HG03066 (cell line): ENCODE measurements around the gene GREM2.

Experiments used
- ATAC-seq: cut with Tn5 transposase; IDR thresholded peaks from one replicate; pipeline ENCODE4 v1.9.1; 2021; ENCODE audit warnings: low read depth; ENCODE audit not compliant: unreplicated experiment

GREM2 gene

DNA sequence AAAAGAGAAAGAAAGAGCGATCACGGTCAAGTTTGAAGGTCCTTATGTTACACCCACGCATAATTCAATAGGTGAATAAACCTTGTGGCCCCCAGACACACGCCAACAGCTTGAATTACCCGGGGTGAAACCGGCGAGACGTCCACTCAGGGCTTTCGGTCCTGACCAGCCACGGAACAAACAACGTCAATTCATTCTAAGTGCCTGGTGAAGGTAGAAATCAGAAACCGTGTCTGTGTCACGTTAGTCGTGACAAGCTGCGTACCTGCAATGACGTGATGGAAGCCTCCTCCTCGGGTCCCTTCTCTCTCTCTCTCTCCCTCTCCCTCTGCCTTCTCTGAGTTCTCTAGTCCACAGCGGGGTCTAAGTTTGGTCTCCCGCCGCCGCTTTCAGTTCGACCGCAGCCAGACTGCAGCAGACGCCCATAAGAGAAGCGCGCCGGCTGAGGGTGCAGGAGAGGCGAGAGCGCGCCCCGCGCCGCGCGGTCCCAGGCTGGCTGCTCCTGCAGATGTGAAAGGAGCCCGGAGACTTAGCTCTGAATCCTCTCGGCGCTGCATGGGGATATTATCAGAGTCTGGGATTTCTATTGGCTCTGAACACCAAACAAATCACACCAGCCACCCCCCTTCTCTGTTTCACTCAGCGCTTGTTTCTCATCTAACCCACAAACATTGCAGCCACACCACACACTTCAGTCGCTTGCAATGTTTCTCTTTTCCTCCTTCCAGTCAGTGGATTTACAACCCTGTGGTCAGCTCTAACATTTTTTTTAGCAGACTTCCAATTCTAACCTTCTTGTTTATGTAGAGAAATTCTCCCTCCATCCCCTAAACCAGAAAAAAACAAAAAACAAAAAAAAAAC, at the start of gene GREM2:
TSS of gene GREM2 (minus strand) at position 537 of the 862 bp plus-strand sequence. CDS start 118,680 bp downstream, outside the sequence.
- ATAC-seq, result peak; percentile 82

DNA sequence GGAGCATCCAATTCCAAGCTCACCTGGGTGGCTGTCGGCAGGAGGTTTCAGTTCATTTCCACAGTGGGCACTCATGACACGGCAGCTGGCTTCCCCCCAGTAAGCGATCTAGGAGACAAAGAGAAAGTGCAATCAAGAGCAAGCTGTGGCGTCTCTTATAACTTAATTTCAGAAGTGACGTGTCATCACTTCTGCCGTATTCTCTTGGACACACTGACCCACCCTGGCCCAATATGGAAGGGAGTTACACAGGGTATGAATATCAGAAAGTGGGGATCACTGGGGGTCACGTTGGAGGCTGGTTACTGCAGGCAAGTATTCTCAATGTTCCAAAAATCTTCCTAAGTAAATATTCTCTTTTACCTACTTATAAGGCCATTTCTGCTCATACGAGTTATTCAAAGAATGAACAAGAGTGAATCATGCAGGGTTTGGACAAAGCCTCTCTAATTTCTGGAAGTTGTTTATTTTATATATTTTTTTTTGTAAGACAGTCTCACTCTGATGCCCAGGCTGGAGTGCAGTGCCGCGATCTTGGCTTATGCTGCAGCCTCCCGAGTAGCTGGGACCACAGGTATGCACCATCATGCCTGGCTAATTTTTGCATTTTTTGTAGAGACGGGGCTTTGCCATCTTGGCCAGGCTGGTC, 46.5 kb upstream of the GREM2 start:
- ATAC-seq, result no peak

DNA sequence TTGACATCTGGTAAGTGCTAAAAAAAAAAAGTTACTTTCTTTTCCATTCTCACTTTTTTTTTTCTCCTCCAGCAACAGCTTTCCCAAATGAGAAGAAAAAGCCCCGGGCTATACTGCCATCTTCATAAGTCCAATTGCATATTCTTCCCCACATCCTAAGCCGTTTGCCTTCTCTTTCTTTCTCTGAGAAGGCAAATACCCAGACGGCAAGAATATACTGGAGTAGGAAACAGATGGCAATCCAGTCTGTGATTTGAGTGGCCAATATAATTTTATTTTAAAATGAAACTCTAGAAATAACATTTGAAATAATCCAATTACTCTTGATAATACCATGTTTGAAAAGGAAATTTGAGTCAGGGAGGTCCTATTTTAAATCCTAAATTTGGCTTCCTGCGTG, 44.6 kb upstream of the GREM2 start:
- no peak for ATAC-seq

DNA sequence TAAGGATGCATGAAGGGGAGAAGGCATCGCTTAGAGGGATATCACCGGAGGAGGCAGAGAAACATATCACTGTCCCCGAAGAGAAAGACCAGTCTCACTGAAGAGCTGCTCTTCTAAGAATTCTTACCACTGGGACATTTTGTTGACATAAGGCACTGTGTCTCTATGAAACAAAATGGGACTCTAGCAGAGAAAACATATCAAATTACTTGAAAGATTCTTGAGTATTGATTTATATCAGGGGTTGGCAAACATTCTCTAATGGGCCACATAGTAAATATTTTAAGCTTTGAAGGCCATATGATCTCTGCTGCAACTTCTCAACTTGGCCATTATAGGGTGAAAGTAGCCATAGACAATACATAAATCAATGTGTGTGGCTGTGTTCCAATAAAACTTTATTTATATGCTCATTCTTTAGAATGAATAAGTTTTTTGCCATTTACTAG, 41.0 kb upstream of the GREM2 start:
- no peak for ATAC-seq

DNA sequence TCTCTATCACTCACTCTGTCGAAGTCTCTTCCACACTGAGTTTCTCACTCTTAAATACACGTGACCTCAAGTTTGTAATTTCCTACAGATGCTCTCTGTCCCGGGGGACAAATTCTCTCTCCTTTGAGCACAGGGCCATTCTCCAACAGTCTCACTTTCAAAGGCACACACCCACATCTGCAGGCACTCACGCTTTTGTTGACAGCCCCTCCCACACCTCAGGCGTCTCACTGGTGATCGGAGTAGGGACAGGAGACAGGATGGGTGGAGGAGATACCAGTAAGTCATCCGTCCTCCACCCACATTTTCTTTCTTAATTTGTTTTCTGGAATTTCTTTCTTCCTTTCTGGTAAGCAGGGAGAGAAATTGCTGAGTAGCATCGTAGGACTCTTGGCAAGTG, 40.6 kb upstream of the GREM2 start:
- no peak for ATAC-seq

DNA sequence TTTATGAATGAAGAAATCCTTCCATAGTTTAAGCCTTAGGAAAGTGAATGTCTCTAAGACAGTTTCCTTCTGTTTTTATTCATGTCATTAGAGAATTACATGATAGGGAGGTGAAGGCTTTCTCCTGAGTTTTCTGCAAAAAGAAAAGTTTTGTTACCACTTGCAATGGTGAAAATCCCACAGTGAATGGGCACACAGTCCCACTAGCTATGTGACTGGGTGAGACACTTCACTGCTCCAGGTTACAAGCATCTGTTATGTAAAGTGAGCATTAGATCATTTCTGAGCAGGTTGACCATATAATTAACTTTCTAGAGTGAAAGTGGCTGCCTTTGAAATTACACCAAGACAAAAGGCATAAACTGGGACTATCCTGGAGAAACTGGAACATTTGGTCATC, 38.9 kb upstream of the GREM2 start:
- no peak for ATAC-seq

DNA sequence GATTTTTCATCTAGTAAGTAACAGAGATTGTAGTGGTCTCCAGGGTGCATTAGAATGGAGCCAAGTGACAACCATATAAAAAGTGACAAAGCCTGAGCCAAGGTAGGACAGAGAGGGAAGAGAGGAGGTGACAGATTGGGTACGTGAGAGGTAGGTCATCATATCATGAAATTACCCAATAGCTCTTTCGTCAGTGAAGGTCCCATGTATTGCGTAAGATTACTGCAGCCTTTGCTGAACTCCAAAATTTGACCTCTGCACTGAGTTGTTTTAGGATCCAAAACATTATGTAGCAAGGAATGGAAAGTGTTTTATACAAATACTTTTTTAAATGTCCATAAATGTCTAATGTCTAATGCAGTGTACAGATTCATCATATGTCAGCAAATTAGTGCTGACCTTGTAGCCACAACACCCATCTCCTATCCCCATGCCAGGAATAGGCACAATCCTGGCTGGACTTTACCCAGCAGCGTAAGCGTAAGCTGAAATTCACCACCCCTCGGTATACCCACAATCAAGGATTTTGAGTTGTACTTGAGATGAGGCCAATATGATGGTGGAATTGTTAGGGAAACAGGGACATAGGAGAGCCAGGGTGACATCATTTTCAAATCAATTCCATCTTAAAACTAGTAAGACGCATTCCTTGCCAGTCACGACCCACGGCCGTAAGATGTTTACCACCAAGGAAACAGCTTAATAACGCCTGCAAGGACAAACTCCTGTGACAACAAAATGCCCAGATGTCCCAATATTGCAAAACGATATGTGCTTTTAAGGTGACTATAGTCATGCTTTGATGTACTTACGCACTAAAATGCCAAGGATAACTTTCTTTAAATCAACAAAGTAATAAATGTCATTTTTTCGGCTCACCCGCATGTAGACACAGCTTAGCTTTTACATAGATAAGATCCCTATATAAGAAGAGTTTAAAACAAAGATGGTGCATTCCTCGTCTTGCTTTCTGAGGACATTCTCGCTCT, 38.1 kb upstream of the GREM2 start:
- no peak for ATAC-seq

DNA sequence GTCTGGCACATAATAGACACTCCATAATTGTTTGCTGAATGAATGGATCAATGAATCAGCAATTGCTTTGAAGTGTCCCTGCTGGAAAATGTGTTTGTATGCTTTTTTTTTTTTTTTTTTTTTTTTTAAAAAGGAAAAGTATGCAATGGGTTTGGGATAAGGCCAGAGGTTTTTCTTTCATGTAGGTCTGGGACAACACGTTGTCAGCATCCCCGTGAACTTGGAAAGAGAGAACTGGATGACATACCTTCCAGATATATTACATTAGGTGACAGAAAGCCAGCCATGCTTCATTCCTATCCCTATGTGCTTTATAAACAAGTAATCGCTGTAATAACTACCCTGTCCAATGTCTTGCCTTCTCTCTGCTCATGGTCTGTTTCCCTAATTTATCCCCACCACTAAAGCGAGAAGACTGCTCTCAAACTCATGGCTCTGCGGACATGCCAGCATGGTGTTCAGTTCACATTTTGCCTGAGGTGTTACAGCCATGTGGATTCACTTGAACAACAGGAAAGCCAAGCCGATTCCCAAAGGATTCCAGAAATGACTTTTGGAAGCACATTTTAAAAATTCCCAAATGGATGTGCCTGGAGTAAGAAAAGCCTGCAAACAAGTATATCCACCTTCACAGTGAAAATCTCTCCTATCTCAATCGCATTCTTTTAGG, 34.8 kb upstream of the GREM2 start:
- ATAC-seq, result no peak

DNA sequence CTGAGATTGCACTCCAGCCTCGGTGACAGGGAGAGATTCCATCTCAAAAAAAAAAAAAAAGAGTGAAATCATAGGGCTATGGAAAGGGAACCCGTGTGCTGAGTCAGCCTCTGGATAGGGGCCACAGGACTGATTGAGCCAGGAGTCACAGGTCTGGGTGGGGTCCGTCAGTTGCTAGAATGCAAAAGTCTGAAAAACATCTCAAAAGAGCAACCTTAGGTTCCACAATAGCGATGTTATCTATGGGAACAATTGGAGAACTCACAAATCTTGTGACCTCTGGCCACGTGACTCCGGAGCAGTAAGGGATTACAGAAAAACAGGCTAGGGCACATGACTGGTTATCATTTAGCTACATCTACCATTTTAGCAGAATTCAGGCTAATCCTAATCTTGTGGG, 32.8 kb upstream of the GREM2 start:
- no peak for ATAC-seq

DNA sequence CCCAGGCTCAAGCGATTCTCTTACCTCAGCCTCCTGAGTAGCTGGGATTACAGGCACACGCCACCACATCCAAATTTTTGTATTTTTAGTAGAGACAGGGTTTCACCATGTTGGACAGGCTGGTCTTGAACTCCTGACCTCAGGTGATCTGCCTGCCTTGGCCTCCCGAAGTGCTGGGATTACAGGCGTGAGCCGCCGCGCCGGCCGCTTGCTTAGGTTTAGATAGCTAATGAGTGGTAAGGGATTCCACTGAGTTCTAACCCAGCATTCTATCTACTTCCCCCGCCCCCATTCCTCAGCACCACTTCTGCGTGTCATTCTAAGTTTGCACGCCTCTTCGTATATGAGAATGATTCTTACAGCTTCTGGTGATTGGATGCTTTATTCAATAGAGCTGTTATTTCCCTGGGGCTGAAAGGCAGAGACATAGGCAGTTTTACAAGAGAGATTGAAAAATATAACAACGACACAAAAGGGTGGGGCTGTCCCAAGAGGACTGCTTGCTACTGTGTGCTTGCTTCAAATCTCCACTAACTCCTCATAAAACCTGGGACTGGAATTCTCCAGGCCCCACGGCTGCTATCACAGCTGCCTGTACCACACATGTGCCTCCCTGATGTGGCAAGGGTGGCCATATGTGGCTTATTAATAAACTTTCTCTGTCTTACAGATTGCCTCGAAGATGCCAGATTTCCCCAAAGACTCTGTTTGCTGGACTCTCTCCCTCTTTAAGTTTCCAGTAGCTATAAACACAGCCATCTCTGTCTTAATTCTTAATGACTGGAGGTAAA, 23.7 kb upstream of the GREM2 start:
- no peak for ATAC-seq

DNA sequence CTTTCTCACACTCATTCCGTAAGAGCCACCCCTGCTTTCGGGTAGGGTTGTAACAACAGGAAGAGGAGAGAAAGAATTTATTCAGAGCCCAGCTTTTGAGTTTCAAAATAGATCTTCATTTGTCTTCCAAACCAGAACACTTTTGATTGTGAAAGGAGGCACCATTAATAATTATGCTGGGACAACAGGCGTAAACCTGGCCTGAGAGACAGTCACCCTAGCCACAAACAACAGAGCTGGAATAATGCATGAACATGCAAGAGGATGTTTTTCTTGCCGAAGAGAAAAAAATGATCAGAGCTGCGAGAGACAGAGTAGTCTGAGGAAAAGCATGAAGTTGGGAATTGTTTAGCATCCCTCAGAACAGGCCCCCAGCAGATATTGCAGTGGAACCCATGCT, 18.5 kb upstream of the GREM2 start:
- ATAC-seq, result no peak

DNA sequence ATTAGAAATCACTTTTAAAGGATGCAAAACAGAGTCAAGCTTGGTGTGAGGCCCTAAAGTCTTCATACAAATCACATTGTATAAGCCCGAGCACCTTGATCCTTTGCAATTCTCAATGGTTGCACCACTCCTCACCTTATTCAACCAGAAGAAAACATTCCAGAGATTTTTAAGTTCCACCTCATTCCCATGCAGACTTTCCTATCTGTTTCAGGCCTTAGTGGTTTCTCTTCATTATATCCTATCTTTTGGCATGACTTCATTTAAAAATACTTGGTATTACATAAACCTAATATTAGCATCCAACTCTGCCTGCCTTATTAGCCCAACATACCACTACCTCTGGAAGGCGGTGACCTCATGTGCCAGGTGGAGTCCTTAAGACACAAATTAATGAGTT, 9.3 kb upstream of the GREM2 start:
- ATAC-seq, result no peak

DNA sequence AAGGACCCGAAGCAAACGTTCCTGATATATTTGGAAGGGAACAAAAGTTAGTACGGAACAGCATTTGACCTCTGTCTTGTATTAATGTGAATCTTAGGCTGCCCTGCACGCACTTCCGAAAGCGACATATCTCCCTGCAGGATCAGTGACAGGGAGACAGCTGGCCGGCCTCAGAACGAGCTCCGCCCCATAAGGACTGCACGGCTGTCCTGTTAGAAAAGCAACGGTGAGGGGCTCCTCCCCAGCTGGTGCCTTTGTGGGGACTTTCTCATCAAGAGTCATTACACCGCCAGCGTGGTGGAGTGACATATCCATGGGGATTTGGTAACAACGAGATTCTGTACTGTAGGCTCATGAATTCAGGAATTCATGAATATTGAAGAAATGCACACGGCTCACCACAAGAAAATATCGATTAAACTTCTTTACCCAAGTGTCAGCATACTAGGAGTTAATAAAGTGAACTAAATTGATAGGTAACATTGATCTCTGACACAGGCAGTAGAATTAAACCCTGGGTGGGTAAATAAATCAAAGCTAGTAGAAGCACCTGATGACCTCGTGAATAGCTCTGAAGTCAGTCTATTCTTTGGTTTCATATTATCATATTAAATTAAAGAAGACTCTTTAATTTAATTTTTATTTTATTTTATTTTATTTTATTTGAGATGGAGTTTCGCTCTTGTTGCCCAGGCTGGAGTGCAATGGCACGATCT, 8.1 kb upstream of the GREM2 start:
- ATAC-seq, result no peak

DNA sequence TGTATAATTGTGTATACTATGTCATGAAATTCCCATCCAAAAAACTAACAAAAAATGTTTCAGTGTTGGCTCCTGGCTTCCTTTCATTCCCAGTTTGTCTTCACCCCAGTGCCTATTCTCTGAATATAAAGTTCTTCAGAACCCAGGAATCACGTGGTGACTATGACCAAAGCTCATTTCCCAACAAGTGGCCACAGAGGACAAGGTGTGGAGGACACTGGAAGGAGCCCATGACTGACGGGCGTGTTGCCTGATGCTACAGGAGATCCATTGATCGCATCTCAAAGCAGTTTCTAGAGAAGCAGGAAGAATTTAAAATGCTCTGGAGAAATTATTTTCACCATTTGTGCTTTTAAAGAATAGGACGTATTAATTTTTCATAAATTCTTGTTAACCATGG, 7.4 kb upstream of the GREM2 start:
- ATAC-seq, result no peak

DNA sequence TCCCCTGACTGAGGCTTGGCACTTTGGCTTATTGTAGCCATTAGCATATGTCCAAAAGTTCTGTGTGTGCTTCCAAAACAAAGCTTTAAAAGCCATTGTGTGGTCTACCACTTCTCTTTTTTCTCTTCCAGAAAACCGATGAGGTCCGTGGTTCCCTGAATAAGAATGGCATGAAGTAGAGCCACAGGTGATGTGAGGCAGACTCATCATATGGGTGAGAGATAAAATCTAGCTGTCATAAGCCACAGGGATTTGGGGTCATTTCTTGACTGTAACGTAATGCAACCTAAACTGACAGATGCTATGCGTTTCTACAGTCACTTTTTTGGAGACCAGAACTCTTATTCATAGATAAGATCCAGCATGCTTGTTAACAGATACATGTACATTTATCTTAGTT, 7.0 kb upstream of the GREM2 start:
- ATAC-seq, result no peak

DNA sequence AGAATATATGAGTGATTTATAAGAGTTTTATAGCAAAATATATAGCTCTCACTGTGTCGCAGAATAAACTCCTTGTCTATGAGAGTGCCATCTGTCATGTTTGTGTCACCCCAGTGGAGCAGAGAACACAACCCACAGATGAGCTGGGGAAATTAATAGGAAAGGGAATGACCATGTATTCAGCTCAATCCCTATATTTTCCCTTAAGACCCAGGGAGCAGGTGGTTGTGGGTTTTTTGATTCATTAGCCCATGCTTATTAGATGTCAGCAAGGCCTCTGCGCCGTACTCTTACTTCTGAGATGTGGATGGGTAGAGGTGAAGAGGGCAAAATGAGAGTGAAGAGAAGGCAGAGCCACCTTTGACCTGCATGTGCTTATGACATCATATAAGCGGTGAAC, 4.1 kb upstream of the GREM2 start:
- ATAC-seq, result no peak

DNA sequence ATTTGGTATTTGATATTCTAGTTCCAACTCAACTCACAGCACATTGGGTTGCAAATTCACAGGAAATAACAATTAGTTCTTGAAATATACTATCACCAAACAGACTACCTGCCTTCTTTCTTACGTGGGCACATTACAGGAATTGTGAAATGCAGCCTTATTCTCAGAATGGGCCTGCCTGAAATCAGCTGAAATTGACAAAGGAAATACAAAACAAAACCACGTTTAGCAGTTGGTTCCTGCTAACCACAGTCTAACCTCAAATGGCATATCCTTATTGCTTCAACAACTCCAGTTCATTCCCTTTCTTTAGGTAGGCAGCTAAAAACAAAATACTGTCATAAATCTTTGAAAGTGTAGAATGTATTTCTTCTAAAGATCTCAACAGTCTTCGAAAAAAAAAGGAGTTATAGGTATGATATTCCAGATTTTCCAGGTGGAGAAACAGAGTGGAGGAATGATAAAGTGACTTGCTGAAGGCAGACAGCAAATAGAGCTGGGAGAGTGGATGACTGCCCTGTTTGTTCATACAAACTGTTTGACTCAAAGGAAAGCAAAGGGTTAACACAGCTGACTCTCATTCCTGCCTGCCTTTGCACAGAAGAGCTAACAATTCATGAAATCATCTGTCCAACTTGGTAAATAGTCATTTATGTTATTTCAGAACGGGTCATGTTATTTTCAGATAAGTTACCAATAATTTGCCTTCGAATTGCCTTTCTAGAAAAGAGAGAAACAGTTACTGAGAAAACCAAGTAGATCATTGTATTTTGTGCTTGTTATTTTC, 1.6 kb upstream of the GREM2 start:
- no peak for ATAC-seq

DNA sequence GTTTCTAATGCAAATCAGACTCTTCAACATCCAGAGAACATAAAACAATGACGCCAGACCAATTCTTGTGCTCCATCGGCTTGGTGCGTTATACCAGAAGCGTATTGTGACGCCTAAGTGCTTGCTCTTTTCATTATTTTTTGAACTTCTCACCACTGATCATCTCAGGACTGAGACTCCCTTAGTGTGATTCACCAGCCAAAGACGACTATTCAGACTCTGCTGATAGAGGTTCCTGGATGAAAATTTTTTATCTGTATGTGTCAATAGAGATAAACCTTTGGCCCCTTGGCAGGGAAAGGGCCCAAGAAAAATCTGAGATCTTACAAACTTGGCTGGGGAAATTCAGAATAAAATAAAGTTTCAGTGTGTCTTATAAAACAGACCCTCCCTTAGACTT, 856 bp upstream of the GREM2 start:
- no peak for ATAC-seq
